IPS-18a (cell line): ENCODE data around the gene CHST15.

Experiments
- H3K27ac ChIP-seq: one replicate; pipeline ENCODE4 v1.5.1; 2013; ENCODE audit warnings: low read length
- H3K27me3 ChIP-seq: one replicate; pipeline ENCODE4 v1.6.1; 2013; ENCODE audit warnings: mild to moderate bottlenecking, low read length; ENCODE audit not compliant: control insufficient read depth, insufficient read depth
- H3K36me3 ChIP-seq: one replicate; pipeline ENCODE4 v1.6.1; 2013; ENCODE audit warnings: low read depth, low read length; ENCODE audit not compliant: control insufficient read depth
- H3K4me1 ChIP-seq: one replicate; pipeline ENCODE4 v1.6.1; 2013; ENCODE audit warnings: low read depth, low read length; ENCODE audit not compliant: control insufficient read depth
- H3K4me3 ChIP-seq: one replicate; pipeline ENCODE4 v1.5.1; 2013; ENCODE audit warnings: low read length
- H3K9ac ChIP-seq: one replicate; pipeline ENCODE4 v1.6.1; 2013; ENCODE audit warnings: mild to moderate bottlenecking, low read length, moderate library complexity
- H3K9me3 ChIP-seq: one replicate; pipeline ENCODE4 v1.6.1; 2013; ENCODE audit warnings: low read depth, low read length; ENCODE audit not compliant: control insufficient read depth

The CHST15 gene

DNA sequence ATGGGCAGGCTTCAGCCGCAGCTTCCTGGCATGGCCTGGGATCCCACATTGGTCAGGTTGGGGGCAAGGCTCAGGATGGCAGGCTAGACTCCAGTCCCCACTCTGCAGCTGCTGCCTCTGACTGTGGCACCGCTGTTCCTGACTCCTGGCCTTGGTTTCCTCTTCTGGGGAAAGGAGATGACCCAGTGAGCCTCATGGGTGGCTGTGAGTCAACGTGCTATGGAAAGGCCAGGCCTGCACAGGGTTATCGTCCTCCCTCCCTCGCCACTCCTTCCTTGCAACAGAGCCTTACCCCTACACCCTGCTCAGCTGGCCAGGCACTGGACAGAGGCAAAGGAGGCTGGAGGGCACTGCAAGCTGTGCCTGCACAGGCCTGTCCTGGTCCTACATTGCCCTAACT, 36.1 kb upstream of the CHST15 start:
- H3K36me3 ChIP-seq = no peaks in the 10 kb centered on the region
- no peak overlapping the region for H3K27ac ChIP-seq
- H3K9me3 ChIP-seq = no peaks in the 10 kb centered on the region
- no peak overlapping the region for H3K9ac ChIP-seq
- no peaks in the 10 kb centered on the region for H3K27me3 ChIP-seq
- no peaks in the 10 kb centered on the region for H3K4me1 ChIP-seq
- no peak overlapping the region for H3K4me3 ChIP-seq

DNA sequence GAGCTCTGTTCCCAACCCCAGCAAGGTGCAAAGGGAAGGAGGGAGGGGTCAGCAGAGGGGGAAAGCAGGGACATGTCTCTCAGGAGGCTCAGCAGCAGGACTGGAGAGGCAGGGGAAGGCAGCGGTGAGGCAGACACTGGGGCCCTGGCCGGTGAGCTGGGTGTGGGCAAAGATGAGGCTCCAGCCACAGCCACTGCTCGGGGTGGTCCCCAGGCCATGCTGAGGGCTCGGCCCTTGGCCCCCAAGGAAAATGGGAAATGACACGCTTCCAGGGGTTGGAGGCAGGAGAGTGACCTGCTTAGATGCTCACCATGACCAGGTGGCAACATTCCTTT, 35.4 kb upstream of the CHST15 start:
- no peak overlapping the region for H3K27ac ChIP-seq
- no peaks in the 10 kb centered on the region for H3K27me3 ChIP-seq
- no peaks in the 10 kb centered on the region for H3K9me3 ChIP-seq
- H3K4me3 ChIP-seq = no peak overlapping the region
- no peak overlapping the region for H3K9ac ChIP-seq
- no peaks in the 10 kb centered on the region for H3K36me3 ChIP-seq
- H3K4me1 ChIP-seq = no peaks in the 10 kb centered on the region

DNA sequence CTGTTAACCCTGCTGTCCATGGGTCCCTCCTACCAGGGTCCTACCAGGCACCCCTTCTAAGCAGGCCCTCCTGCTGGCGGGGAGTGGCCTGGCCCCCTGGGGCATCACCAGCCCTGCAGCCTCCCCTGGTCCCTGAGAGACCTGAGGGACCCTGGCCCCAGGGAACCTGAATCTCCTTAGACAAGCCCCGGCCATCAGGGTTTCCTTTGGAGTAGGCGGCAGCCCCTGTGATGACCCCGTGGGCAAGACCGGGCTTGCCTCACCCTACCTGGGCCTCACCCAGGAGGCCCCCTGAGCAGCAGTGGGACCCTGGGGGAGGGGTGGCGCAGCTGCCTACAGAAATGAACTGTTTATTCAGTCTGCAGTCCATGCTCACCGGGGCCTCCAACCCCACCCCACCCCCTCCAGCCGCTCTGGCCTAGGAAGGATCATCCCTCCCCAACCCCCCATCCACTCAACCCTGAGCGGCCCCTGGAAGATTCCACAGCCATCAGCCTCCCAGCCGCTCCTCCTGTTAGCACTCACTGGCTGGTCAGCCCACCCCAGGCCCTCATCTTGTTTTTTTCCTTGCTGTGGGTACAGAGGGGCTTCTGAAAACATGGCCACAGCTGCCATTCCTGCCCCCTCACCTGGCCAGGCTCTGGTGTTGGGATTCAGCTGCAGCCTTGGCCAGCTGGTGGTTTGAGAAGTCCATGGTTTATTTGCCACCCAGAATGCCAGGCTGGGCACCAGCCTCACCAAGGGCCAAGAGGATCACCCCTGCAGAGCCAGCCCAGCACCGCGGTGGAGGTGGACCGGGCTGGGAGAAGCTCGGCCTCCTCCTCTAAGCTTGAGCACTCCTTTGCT, 34.8 kb upstream of the CHST15 start:
- Histone ChIP-seq H3K4me3 (no peak overlapping the region), H3K36me3 (no peaks in the 10 kb centered on the region), H3K4me1 (no peaks in the 10 kb centered on the region), H3K27ac (no peak overlapping the region), H3K9ac (no peak overlapping the region), H3K27me3 (no peaks in the 10 kb centered on the region), H3K9me3 (no peaks in the 10 kb centered on the region)

DNA sequence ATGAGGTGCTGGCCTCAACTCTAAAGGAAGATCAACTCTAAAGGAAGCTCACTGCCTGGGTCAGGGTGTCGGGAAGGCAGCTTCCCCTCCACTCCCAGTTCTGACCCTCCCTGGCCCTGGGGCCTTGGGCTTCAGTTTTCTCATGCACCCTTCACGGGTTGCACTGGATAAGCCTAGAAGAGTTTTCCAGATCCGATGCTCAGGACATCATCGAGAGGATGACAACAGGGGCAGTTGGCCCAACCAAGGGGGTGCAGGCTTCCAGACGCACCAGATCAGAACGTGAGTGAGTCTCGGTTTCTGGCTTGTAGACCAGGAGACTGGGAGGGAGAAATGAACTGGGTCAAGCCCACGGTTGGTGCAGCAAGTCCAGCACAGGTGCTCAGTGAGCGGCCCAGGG, 34.2 kb upstream of the CHST15 start:
- Histone ChIP-seq H3K9me3 (no peaks in the 10 kb centered on the region), H3K27ac (no peak overlapping the region), H3K36me3 (no peaks in the 10 kb centered on the region), H3K9ac (no peak overlapping the region), H3K4me3 (no peak overlapping the region), H3K4me1 (no peaks in the 10 kb centered on the region), H3K27me3 (no peaks in the 10 kb centered on the region)

DNA sequence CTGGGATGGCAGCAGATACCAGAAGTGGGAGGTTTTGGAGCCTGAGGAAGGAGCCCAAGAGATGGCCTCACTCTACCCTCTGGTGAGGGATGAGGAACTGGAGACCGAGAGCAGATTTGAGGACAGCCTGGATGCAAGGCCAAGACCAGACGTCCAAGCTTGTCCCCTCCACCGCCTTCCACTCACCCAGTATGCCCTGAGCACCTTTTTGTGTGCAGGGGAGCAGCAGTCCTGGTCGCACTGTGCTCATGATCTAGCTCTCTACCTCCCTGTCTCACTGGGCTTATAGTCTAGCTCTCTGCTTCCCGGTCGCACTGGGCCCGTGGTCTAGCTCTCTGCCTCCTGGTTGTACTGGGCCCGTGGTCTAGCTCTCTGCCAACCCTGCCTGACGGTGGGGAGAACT, 33.6 kb upstream of the CHST15 start:
- Histone ChIP-seq H3K27me3 (no peaks in the 10 kb centered on the region), H3K9ac (no peak overlapping the region), H3K4me3 (no peak overlapping the region), H3K4me1 (no peaks in the 10 kb centered on the region), H3K27ac (no peak overlapping the region), H3K9me3 (no peaks in the 10 kb centered on the region), H3K36me3 (no peaks in the 10 kb centered on the region)

DNA sequence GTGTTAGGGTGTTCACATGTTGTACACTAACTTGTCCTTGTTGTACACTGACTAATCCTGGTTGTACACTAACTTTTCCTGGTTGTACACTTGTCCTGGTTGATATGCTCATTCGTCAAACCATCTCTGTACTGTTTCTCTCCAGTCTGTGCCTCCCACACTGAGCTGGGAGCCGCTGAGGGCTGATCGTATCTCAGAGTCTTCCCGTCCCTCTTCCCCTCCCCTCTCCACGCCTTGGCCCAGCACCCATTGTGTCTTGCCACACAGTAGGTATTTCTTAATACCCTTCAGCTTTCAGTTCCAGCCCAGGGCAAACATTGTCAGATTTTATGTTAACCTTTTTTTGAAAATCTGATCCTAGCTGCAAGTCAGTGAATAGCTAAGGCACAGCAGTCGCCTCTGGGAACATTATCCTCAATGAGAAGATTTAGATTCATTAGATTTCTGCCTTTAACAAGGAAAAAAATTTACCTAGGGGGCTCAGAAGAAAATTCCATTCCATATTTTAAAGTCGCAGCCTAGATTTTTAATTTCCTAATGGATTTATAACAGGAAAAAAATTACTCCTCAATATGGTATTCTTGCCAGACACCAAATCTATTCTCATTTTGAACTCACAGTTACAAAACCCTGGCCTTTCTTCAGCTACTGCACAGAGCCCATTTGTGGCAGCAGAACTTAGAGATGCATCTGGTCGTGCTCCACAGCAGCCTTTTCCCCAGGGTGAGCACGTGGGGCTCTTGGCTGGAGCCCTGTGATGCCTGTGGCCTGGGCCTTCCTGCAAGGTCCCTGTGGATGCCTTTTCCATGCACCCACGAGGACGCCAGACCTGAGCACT, 33.0 kb upstream of the CHST15 start:
- H3K27me3 ChIP-seq = no peaks in the 10 kb centered on the region
- no peaks in the 10 kb centered on the region for H3K36me3 ChIP-seq
- no peak overlapping the region for H3K4me3 ChIP-seq
- H3K9me3 ChIP-seq = no peaks in the 10 kb centered on the region
- H3K9ac ChIP-seq = no peak overlapping the region
- H3K27ac ChIP-seq = no peak overlapping the region
- no peaks in the 10 kb centered on the region for H3K4me1 ChIP-seq

DNA sequence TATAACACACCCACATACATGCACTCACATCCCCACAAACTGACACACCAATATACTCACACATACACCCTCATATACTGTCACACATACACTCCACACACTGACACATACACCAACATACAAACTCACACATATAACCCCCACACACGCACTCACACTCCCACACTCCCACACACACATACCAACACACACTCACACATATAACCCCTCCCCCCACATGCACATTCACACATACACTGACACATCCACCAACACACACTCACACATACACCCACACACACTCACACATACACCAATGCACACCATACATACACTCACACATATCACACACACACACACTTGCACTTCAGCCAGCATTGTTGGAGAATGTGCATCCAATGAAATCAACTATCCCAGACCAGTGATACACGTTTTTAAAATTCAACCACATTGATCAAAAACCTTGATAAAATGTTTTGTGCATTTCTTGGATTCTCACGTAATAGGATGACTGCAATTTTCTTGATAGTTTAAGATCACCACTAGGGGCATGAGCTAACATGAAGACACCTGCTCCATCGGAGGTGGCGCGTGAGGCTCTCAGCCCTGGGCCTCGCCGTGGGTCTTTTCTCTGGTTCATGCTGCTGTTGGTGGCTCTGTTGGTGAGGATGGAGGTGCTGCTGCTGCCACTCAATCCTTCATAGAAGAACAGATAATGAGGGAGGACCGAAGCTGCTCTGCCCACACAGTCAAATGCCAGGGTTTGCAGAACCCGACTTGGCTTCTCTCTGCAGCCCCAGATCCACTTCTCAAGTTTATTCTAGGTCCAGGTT, 32.1 kb upstream of the CHST15 start:
- Histone ChIP-seq H3K36me3 (no peaks in the 10 kb centered on the region), H3K9ac (no peak overlapping the region), H3K4me3 (no peak overlapping the region), H3K27me3 (no peaks in the 10 kb centered on the region), H3K4me1 (no peaks in the 10 kb centered on the region), H3K9me3 (no peaks in the 10 kb centered on the region), H3K27ac (no peak overlapping the region)

DNA sequence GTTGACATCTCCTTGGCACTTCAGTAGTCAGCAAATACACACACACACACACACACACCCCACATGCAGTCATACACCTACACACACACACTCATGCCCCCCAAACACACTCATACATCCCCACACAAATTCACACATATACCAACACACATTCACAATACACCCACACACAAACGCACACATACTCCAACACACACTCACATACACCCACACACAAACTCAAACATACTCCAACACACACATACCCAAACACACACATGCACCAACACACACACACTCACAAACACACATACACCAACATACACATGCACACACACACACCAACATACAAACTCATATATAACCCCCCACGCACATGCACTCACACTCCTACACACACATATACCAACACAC, 31.4 kb upstream of the CHST15 start:
- Histone ChIP-seq H3K4me1 (no peaks in the 10 kb centered on the region), H3K36me3 (no peaks in the 10 kb centered on the region), H3K4me3 (no peak overlapping the region), H3K27ac (no peak overlapping the region), H3K27me3 (no peaks in the 10 kb centered on the region), H3K9ac (no peak overlapping the region), H3K9me3 (no peaks in the 10 kb centered on the region)

DNA sequence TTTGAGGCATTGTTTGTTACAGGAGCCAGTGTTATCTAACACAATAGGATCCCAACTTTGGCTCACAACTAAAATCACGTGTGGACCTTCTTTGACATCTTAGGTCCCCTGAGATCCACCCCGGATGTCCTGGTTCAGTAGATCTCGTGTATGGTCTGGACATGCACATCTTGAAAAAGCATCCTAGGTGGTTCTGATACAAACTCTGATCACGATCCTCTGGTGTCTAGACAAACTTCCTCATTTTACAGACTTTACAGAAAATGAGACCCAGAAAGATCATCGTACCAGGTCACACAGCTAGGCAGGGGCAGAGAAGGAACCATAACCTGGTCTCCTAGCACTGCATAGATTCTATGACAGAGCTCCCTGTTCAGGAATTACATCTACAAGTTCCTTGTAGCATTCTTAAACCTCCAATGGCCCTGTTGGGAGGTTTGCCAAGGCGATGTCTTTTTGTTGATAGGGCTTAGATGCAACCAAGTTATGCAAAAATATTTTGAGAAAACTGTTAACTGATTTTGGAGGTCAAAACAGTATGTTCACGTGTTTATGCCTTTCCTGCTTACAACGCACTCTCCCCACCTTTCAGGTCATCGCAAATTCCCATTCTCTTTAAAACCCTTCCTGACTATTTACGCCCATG, 30.8 kb upstream of the CHST15 start:
- Histone ChIP-seq H3K9me3 (no peaks in the 10 kb centered on the region), H3K27ac (no peak overlapping the region), H3K4me3 (no peak overlapping the region), H3K27me3 (no peaks in the 10 kb centered on the region), H3K9ac (no peak overlapping the region), H3K4me1 (no peaks in the 10 kb centered on the region), H3K36me3 (no peaks in the 10 kb centered on the region)

DNA sequence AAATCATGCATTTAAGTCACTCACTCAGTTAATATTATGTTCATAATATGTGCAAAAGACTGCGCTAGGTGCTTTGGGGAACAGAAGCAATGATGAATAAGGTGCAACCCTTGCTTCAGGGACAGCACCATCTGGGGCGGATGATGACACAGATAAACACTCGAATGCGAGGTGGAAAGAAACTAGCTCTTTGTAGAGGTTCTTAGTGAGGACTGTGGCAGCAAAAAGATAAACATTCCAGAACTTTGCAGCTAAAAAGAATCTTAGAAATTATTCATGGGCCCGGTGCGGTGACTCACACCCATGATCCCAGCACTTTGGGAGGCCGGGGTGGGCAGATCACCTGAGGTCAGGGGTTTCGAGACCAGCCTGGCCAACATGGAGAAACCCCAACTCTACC, 29.8 kb upstream of the CHST15 start:
- Histone ChIP-seq H3K4me3 (no peak overlapping the region), H3K9ac (no peak overlapping the region), H3K27me3 (no peaks in the 10 kb centered on the region), H3K36me3 (no peaks in the 10 kb centered on the region), H3K27ac (no peak overlapping the region), H3K9me3 (no peaks in the 10 kb centered on the region), H3K4me1 (no peaks in the 10 kb centered on the region)

DNA sequence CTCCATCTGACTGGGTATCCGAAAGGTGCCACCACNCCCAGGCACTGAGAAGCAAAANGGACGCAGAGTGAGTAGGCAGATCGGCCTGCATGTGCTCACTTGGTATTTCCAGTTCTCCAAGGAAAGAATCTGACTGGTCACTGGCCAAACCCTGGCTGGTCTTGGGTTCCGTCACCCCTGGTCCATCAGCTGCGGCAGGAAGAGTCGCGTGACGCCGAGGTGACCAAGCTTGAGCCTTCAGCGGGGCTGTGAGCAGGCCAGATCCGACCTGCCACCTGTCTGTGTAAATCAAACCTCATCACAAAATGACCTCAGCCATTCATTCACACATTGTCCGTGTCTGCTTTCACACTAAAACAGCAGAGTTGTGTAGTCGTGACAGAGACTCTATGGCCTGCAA, 28.8 kb upstream of the CHST15 start:
- no peak overlapping the region for H3K9ac ChIP-seq
- H3K27me3 ChIP-seq = no peaks in the 10 kb centered on the region
- H3K4me3 ChIP-seq = no peak overlapping the region
- H3K36me3 ChIP-seq = no peaks in the 10 kb centered on the region
- no peaks in the 10 kb centered on the region for H3K9me3 ChIP-seq
- H3K4me1 ChIP-seq = no peaks in the 10 kb centered on the region
- H3K27ac ChIP-seq = no peak overlapping the region
